ENCODE data around the gene SIM1.

Gene SIM1

DNA sequence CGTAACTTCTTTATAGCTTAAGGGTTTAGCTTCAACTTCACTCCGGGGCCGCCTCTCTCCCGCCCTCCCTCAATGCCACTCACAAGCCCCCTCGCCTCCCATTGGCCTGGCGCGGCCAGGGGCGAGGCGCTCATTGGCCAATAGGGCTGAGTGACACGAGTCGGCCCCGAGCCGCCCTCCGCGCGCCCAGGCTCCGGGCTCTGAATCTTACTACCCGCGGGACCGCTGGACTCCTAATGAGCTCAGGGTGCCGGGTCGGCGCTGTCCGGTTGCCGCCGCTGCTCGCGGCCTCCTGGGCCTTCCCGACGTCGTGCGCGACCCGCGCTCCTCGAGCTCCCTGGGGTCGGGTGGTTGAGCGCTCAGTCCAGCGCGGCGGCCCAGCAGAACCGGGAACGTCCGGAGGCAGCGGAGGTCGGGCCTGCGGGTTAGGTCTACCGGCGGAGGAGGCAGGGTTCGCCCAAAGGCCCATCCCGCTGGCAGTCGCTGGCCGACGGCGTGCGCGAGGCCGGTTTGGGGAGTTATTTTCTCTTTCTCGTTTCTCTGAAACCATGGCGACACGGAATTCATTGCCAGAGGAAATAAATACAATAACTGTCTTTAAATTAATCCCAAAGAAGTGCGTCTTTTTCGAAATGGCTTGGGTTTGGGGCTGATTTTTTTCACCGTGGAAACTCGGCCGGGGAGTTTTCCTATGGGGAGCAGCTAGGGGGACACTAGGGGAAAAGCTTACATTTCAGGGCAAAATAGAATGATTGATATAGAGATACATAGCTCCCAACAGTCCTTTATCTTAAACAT is at the start of gene SIM1:
Gene SIM1 (minus strand): TSS at position 19 of the 798 bp plus-strand sequence. CDS start 1,453 bp downstream, outside the sequence.
- no peak for DNase-seq

- DNase-seq, result no peak
Measured at GRCh38 chr6:100512203-100512862, 47.6 kb upstream of the SIM1 start.

- no peak for DNase-seq
Measured at GRCh38 chr6:100509101-100509500, 44.4 kb upstream of the SIM1 start.

- DNase-seq, result no peak
Measured at GRCh38 chr6:100506651-100507050, 41.9 kb upstream of the SIM1 start.

GRCh38 chr6:100504786-100505737 is 40.3 kb upstream of the SIM1 start:
- DNase-seq, result no peak

- no peak for DNase-seq
Measured at GRCh38 chr6:100503043-100503705, 38.5 kb upstream of the SIM1 start.

DNA sequence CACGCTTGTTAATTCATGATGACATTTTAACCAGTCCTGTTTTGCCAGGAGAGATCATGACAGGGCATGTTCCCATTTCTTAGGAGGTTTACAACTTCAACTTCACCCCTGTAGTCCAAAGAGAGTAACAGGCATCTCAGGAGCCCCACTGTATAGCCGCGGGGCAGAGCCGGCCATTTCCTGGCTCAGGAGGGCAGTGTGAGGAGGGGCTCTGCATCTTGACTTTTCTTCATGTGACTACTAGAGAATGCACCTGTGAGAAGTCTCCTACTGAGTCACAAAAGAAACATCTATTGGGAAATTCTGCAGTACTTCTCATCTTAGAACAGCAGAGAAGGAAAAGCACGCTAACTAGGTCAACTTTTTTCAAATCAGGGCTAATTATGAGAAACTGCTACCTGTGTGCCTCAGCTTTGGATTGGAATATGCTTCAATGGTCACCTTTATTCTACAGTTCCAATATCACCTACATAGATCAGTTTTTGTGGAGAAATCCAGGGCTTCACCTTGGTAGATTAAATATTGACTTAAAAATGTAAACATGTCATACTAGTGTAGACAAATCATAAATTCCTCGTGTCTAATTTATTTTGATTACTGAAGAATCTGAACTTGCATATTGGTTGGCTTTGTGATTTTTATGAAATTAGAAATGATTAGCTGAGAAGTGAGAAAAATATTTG is 28.6 kb upstream of the SIM1 start:
- DNase-seq, result no peak

DNA sequence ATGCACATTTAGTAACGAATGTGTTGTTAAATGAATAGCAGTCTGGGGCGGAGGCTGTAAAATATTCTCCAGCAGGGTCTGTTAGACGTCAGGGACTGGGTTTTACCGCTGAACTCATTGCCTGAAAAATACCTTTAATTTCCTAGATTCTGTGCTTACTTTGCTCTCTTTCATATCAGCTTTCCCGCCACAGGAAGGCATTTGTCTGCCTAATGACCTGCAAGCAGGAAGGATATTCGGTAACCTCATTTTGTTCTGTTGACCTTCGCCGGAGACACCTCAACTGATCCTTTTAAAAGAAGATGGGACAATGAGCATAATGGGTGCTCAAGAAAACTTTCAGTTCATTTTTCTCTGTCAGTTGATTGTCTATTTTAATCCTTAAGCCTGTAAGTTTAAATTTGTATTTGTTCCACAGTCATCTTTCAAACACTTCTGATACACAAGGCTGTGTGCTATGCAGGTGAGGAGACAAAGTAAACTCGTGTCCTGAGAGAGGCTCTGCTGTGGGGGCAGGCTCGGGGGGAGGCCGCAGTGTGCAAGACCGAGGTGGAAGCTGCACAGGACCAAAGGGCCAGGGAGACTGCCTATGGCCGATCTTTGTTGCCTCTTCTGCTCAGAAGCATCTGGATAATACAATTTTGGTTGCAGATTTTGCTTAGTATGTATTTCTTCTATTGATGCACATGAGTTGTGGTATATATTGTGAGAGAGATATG is 27.4 kb upstream of the SIM1 start:
- DNase-seq, result no peak

GRCh38 chr6:100490065-100490464 is 25.3 kb upstream of the SIM1 start:
- no peak for DNase-seq

- DNase-seq, result no peak
Measured at GRCh38 chr6:100488244-100488643, 23.5 kb upstream of the SIM1 start.

DNA sequence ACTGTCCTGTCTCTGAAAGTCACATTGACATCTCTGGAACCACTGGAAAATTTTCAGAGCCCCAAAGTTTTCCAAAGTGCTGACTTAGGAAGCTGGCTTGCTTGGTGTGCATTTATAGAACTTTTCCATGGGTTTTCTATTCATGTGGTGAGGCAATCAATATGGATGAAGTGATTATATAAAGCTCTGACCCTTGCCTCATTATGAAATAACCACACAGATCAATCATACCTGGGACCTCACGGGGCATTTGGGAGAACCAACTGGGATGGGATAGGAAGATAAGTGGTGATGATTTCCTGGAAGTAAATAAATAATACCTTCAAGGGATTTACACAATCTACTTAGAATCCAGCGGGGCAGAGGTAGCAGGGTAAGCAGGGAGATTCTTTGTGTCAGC is 22.9 kb upstream of the SIM1 start:
- no peak for DNase-seq

DNA sequence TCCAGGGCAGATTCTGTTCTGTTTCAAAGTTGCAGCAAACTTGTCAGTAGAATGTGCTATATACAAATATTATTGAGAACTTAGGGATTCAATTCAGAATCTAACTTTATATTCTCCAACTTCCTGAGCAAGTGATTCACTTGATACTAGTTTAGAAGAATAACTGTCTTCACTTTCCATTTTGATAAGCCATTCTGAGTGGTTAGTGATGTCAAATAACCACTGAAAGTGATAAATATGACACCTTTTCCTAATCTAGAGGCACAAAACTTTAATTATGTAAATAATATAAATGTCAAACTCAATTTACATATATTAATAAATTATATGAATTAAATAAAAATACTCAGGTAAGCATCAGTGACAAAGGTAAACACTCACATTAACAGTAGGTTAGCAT is 20.5 kb upstream of the SIM1 start:
- no peak for DNase-seq

DNA sequence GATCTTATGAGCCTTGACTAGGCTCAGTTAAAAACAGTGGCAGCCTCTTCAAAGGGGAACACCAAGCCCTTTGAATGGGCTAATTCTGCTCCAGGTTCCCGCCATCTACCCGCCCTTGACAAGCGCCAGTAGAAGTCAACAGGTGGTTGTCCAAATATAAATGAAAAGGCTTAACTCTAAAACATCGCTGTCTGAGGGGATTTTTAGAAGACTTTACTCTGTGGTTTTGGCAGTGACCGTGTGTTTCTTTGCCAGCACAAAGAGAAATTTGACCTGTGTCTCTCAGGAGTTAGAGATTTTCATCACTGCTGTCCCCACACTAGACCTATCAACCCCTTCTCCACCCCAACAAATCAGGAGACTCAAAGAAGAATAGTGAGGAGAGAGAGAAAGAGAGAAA is 19.8 kb upstream of the SIM1 start:
- DNase-seq, result no peak

DNA sequence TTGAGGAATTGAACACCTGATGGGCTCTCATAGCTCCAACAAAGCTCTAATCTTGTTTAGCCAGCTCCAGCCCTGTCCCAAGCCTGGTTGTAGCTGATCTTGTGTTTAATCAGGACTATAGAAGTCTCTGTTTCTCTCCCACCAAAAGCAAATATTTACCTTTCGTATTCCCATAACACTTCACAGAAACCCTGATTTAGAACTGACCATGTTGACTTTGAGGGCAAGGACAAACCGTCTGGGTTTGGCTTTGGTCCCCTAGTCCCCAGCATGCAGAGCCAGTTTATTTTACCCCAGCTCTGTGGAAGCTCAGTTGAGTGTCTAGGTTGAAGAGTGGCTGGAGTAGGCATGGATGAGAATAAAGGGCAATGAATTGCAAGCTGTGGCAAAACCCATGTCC is 18.0 kb upstream of the SIM1 start:
- no peak for DNase-seq

DNA sequence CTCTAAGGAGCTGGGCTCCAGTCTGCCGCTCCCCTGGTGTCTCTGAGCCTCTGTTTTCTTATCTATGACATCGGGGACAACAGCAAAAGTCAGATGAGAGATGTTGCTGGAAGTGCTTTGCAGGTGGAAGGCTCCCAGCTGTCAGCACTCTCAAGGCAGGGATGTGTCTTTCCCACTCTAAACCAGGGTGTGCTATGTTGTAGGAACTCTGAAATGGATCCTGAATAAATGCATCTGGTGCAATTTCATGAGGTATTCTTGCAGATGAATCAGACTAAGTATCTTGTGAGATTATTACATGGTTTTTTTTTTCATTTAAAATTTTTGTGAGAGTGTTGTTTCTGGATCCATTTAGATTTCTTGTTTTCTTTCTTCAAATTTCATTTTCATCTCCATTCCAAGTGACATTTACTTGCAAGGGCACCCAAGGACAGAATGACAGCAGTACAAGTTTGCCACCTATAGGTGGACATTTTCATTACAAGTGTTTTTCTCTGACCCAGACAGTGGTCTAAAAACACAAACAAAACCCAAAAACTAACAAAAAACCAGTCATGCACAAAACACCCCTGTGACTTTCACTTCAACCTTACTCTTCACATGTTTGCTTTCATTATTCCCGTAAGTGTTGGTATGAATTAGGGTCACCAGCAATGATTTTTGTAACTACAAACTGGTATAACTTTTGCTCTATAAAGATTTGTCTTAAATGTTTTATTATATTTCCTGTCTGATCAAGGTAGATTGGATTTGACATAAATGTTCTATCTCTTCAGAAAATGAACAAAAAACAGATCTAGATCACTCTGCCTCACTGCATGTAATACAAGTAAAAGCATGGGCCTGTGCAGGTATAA is 14.7 kb upstream of the SIM1 start:
- no peak for DNase-seq

DNA sequence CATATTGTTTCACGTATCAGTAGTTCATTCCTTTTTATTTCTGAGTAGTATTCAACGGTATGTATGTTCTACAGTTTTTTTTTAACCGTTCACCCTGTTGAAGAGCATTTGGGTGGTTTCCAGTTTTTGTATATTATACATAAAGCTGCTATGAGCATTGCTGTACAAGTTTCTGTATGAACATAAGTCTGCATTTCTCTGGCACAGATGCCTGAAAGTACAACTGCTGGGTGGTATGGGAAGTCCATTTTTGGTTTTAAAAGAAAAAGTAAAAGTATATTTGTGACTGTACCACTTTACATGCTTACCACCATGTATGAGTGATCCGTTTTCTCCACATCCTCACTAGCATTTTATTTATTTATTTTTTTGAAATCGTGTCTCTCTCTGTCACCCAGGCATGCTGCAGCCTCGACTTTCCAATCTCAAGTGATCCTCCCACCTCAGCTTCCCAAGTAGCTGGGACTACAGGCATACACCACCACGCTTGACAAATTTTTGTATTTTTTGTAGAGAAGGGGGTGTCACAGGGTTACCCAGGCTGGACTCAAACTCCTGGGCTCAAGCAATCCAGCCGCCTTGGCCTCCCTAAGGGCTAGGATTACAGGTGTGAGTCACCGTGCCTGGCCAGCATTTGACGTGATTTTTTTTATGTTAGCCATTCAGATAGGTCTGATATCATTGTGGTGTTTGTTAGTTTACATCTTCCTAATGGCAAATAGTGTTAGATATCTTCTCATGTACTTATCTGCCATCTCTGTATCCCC is 11.0 kb upstream of the SIM1 start:
- no peak for DNase-seq

DNA sequence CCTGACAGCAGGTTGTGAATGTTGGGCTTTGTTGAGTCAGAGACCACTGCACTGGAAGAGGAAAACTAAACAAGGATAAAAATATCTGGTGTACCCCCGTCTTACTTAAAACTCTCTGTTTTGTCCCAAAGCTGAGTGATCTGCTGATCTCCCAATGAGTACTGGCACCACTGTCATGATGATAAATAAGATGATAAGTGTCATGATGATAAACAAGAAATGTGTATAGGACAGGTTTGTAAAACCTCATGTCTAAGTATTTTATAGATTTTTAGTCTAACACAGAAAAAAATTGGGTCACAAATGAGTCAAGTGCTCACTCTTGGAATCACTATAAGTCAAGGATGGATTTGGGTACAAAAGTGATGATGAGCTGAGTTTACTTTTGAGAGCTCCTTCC is 8.5 kb upstream of the SIM1 start:
- no peak for DNase-seq

- DNase-seq, result no peak
Measured at GRCh38 chr6:100472674-100473073, 8.0 kb upstream of the SIM1 start.

DNA sequence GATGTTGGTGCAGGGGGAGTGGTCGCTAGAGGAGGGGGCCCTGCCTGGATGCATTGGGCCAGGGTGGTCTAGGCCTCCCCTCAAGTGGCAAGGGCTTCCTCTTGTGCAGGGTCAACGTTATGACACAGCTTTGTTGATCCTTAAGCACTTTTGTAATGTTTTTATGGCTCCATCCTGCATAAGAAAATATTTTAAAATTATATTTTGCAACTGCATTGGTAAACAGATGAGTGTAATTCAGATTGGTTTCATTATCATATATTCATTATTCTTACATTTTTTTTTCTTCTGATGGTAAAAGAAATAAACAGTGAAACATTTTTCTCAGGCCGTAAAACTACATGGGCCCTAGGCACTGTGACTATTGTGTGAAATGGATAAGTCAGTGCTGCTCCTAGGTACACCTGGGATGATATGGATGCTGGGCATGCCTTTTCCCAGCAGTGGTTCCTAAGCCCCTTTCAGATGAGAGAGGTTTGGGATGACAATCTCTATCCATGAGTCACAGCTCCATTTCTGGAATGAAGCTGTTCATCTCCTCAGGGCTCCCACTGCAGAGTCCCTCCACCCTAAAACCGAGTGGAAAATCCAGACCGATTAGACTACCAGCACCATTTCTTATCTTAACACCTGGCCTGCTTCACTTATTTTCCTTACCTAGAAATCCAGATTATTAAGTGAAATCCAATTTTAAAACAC is 5.8 kb upstream of the SIM1 start:
- no peak for DNase-seq

All from activated CD8-positive, alpha-beta memory T cell treated with anti-CD3 and anti-CD28 coated beads for 24 hours (primary cell).